T follicular helper cell (primary cell): ENCODE data around the gene GZMH.
"Not testable (repeated sequence)": the region's sequence is repeated elsewhere in the genome, so short reads cannot be mapped to it uniquely, and the experiment has no call there.

Experiments
- DNase-seq: peaks from one replicate; pipeline ENCODE4 v3.0.0-alpha.2; 2020; ENCODE audit warnings: low read depth

GZMH gene

DNA sequence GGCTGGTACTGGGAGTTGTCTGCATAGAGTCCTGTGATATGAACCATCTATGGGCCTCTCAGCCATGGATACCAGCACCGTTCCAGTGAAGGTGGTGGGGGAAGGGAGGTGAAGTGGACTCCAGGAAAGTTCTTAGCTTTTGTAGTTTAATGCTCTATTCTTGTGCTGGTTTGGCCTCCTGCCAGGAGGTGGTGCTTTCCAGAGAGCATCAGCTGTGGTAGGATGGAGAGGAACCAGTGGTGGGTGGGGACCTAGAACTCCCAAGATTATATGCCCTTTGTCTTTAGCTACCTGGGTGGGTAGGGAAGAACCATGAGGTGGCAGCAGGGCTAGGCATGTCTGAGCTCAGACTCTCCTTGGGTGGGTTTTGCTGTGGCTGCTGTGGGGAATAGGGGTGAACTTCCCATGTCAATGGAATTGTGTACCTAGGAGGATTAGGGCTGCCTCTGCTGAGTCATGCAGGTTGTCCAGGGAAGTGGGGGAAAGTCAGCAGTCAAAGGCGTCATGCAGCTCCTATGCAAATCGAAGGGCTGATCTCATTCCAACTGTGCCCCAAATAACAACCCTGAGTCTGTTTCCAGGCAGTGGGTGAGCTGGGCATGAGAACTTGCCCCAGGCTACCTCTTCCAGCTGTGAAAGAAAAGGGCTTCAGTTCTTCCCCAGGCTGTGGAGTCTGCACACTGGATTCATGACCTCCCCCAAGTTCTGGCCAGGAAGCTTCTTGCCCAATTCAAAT is 14.2 kb downstream of the GZMH start:
- no peak for DNase-seq

DNA sequence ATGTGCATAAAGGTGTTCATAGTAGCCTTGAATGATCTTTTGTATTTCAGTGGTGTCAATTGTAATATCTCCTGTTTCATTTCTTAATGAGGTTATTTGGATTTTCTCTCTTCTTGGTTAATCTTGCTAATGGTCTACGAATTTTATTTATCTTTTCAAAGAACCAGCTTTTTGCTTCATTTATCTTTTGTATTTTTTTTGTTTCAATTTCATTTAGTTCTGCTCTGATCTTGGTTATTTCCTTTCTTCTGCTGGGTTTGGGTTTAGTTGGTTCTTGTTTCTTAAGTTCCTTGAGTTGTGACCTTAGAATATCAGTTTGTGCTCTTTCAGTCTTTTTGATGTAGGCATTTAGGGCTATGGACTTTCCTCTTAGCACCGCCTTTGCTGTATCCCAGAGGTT is 18.5 kb downstream of the GZMH start:
- not testable (repeated sequence) for DNase-seq

DNA sequence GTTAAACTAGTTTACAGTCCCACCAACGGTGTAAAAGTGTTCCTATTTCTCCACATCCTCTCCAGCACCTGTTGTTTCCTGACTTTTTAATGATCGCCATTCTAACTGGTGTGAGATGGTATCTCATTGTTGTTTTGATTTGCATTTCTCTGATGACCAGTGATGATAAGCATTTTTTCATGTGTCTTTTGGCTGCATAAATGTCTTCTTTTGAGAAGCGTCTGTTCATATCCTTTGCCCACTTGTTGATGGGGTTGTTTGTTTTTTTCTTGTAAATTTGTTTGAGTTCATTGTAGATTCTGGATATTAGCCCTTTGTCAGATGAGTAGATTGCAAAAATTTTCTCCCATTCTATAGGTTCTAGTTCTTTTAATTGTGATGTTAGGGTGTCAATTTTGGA is 25.1 kb downstream of the GZMH start:
- not testable (repeated sequence) for DNase-seq

DNA sequence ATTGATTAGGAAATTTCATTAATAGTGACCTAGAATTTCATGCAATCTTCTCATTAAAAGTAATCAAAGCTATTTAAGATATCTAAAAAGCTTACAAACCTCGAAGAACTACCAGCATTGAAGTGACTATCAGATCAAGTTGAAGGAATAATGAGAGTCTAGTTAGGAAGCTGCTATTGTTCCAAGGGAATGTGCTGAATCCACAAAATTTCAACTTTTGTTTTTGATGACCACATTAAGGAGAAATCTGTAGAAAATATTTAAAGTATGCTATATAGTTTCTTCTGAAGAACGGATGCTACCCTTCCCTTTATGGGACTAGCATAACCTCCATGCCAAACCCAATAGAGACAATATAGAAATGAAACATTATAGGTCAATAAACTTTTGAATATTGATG is 30.9 kb downstream of the GZMH start:
- no peak for DNase-seq

DNA sequence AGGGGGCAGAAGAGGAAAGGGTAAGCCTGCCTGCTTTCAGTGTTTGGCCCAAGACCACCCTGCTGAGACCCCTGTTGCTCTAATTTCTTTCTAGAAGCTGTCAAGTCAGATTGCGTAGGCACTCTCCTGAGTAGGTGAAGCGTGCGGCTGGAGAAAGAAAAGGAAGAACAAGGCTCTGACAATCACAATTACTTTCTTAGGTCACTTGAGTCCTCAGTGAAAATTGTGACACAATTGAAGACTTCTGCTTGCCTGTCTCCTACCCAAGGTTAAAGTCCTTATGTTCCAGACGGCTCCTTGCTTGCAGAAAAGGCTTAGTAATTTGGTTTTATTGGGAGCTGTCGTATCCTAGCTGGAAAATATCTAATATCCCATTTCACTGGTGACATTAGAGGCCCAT is 32.7 kb downstream of the GZMH start:
- no peak for DNase-seq

DNA sequence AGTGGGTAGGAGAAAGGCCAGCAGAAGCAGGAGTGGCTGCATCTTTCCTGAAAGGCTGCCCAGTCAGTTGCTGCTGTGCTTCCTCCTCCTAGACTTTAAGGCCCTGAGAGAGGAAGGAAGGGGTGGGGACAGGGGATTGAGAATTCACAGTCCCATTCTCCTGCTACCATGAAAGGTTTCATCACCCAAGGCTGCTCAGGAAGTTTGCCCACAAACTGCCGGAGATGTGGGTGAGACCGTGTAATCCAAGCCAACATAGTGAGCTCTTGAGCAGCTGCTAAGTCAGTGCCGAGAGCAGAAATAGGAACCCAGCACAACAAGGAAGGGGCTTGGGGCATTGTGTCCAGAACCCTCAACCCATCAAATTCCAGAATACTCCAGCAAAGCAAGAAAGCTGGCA is 33.3 kb downstream of the GZMH start, which contains the start of gene CTSG:
Gene CTSG, minus strand, starts transcription at position 69 of the 400 bp plus-strand sequence. Its CDS starts 27 bp downstream, at position 42.
- no peak for DNase-seq

DNA sequence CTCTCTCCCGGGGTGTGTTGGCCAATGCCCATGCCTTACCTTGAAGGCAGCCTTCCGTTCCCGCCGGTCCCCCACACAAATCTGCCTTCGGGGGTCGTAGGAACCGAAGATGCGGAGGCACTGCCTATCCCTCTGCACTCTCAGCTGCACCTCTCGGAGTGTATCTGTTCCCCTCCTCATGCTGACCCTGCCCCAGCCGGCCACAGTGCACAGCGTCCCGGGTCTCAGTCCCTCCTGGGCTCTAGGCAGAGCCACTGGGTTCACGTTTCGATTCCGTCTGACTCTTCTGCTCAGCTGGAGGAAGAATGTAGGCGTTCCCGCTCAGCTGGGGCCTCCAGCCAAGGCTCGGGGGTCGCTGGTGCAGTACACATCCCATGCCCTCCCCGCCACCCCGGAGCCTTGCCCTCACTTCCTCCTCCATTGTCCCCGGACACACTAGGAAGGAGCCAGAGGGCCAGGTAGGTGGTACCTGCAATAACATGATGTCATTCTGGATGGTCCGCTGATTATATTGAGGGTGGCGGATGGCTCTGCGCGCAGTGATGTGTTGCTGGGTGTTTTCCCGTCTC is 35.2 kb downstream of the GZMH start:
- no peak for DNase-seq

DNA sequence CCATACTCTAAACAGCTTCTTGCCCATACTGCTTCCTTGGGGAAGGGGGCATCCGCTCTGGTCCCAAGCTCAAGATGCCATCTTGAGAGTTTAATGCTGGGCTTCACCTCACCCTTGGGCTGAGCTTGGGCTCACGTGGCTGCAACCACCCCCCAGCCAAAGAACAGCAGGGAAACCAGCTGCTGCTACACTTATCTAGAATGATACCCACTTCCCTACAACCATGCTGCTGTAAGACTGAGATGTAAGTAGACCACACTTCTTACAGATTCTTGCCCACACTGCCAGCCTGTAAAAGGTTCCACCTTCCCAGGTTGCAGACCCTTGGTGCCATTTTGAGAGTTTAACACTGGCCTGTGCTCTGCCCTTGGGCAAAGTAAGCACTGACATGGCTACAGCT is 43.2 kb downstream of the GZMH start:
- no peak for DNase-seq

DNA sequence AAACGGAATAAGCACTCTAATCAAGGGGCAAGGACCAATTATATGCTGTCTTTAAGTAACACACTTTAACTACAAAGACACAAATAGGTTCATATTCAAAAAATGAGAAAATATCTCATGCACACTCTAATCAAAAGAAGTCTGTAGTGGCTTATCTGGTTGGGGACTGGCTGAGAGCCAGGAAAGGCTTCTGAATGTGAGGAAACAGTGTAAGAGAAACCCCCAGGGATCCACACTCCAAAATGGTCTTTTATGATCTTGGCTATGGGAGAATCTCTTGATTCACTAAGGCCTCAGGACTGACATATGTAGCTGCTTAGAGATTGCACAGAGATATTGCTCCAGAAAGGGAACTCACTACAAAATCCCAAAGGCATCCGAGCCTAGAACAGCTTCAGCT is 43.7 kb downstream of the GZMH start:
- no peak for DNase-seq

DNA sequence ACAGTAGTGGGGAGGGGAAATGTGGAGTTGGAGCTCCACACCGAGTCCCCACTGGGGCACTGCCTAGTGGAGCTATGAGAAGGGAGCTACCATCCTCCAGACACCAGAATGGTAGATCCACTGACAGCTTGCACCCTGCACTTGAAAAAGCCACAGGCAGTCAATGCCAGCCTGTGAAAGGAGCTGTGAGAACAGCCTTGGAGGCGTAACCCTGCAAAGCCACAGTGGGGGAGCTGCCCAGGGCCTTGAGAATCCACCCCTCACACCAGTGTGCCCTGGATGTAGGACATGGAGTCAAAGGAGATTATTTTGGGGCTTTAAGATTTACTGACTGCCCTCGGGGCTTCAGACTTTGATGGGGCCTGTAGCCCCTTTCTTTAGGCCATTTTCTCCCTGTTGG is 46.0 kb downstream of the GZMH start:
- no peak for DNase-seq

DNA sequence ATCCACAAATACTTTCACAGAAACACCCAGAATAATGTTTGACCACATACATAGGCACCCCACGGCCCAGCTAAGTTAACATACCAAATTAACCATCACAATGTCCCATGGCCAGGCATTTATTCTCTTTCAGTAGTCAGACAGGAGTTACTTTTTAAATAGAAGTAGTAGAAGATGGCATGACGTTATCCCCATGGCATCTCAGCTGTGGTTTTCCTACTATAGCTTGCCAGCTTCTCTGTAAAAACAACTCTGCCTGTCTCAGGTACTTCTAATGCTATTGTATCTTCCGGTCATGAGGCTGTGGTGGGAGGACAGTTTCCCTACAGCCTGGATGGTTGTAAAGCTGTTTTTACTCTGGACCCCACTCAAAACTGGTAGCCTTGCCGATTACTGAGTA is 52.7 kb downstream of the GZMH start:
- no peak for DNase-seq
